GM23338 (cell line): Measurements from ENCODE around the gene ADGRB2.

Experiments
- CREB1 ChIP-seq: fragments of 250-450 bp; sonication (Bioruptor Pico); IDR thresholded peaks from 2 replicates; pipeline ENCODE4 v1.5.0; 2020; ENCODE audit warnings: low read depth, mild to moderate bottlenecking, moderate library complexity
- EZH2 ChIP-seq: fragments of 200-600 bp; sonication (generic); IDR thresholded peaks from one replicate; pipeline ENCODE4 v1.8.0; 2017; ENCODE audit warnings: antibody characterized with exemption, mild to moderate bottlenecking, low read depth; ENCODE audit not compliant: unreplicated experiment
- EZH2phosphoT487 ChIP-seq: fragments of 200-600 bp; sonication (generic); IDR thresholded peaks from one replicate; pipeline ENCODE4 v1.8.1; 2018; ENCODE audit warnings: antibody characterized with exemption; ENCODE audit not compliant: unreplicated experiment
- JUNB ChIP-seq: IDR thresholded peaks from one replicate; pipeline ENCODE4 v1.6.1; 2016; ENCODE audit warnings: antibody characterized with exemption; ENCODE audit not compliant: unreplicated experiment
- NANOG ChIP-seq: IDR thresholded peaks from 2 replicates; pipeline ENCODE4 v1.6.1; 2016; ENCODE audit warnings: antibody characterized with exemption, borderline replicate concordance
- POLR2AphosphoS5 ChIP-seq: IDR thresholded peaks from 2 replicates; pipeline ENCODE4 v1.6.1; 2016; ENCODE audit warnings: antibody characterized with exemption, low read depth
- TF ChIP-seq, protein P1 (sequence below), 2 experiments: fragments of 200-600 bp in 1 of 2; sonication (generic) in 1 of 2; conservative IDR thresholded peaks; 2 replicates each; pipeline versions ENCODE4 v1.5.1 to v1.6.1; 2016 to 2017; ENCODE audit warnings: antibody characterized with exemption in 2 of 2, low read depth in 2 of 2, mild to moderate bottlenecking in 2 of 2, moderate library complexity in 1 of 2
- TF ChIP-seq, protein P2 (sequence below): IDR thresholded peaks from one replicate; pipeline ENCODE4 v1.6.1; 2018; ENCODE audit warnings: antibody characterized with exemption; ENCODE audit not compliant: unreplicated experiment

DNA sequence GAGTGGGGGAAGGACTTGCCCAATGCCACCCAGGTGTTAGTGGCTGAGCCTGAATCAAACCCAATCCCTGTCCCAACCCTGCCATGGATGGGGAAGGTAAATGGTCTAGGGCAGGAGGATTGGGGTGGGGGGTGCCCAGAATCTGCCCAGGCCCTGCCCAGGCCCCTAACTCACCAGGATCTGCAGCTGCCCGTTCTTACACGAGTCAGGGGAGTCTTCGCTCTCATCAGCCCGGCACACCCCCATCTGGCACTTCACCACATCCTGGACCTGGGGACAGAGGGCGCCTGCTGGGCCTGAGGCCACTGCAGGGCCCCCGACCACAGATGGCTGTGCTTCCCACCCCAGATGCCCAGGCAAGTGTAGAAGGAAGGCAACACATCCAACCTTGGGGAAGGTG, 31.8 kb downstream of the ADGRB2 start:
- TF ChIP-seq, protein P1, sequence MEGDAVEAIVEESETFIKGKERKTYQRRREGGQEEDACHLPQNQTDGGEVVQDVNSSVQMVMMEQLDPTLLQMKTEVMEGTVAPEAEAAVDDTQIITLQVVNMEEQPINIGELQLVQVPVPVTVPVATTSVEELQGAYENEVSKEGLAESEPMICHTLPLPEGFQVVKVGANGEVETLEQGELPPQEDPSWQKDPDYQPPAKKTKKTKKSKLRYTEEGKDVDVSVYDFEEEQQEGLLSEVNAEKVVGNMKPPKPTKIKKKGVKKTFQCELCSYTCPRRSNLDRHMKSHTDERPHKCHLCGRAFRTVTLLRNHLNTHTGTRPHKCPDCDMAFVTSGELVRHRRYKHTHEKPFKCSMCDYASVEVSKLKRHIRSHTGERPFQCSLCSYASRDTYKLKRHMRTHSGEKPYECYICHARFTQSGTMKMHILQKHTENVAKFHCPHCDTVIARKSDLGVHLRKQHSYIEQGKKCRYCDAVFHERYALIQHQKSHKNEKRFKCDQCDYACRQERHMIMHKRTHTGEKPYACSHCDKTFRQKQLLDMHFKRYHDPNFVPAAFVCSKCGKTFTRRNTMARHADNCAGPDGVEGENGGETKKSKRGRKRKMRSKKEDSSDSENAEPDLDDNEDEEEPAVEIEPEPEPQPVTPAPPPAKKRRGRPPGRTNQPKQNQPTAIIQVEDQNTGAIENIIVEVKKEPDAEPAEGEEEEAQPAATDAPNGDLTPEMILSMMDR (conservative IDR thresholded peaks at IDR 0.05; ENCODE audit: low read depth in 2 of 2) = no peak
- TF ChIP-seq CREB1 (CRISPR knock-in tag) = no peak
- TF ChIP-seq NANOG = no peak
- no peak for TF ChIP-seq EZH2phosphoT487
- no peak for TF ChIP-seq EZH2
- no peak for TF ChIP-seq POLR2AphosphoS5
- TF ChIP-seq, protein P2, sequence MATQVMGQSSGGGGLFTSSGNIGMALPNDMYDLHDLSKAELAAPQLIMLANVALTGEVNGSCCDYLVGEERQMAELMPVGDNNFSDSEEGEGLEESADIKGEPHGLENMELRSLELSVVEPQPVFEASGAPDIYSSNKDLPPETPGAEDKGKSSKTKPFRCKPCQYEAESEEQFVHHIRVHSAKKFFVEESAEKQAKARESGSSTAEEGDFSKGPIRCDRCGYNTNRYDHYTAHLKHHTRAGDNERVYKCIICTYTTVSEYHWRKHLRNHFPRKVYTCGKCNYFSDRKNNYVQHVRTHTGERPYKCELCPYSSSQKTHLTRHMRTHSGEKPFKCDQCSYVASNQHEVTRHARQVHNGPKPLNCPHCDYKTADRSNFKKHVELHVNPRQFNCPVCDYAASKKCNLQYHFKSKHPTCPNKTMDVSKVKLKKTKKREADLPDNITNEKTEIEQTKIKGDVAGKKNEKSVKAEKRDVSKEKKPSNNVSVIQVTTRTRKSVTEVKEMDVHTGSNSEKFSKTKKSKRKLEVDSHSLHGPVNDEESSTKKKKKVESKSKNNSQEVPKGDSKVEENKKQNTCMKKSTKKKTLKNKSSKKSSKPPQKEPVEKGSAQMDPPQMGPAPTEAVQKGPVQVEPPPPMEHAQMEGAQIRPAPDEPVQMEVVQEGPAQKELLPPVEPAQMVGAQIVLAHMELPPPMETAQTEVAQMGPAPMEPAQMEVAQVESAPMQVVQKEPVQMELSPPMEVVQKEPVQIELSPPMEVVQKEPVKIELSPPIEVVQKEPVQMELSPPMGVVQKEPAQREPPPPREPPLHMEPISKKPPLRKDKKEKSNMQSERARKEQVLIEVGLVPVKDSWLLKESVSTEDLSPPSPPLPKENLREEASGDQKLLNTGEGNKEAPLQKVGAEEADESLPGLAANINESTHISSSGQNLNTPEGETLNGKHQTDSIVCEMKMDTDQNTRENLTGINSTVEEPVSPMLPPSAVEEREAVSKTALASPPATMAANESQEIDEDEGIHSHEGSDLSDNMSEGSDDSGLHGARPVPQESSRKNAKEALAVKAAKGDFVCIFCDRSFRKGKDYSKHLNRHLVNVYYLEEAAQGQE = no peak
- no peak for TF ChIP-seq JUNB
